CD4-positive, CD25-positive, alpha-beta regulatory T cell (primary cell): ENCODE results near the gene STON1. TPM values are rescaled to one million over a fixed set of nuclear protein-coding genes. Genes with fewer than 3 reads are reported as not detected.

Experiments
- ATAC-seq, 2 donors: fragments of 150-1000 bp; cut with Tn5 transposase; one replicate each; pipeline ENCODE4 v1.10.0; 2021; ENCODE audit warnings: low read depth in 2 of 2, moderate number of reproducible peaks in 2 of 2, moderate library complexity in 1 of 2
- DNase-seq, 3 donors: peaks; one replicate each; pipeline versions ENCODE4 v3.0.0 to v3.0.0-alpha.2; 2012 to 2022; ENCODE audit warnings: mixed read lengths in 1 of 3
- H3K27ac ChIP-seq: one replicate; pipeline ENCODE4 v1.7.0; 2013; ENCODE audit warnings: mild to moderate bottlenecking, low read length; ENCODE audit not compliant: insufficient read depth, poor library complexity, severe bottlenecking
- H3K27me3 ChIP-seq: one replicate; pipeline ENCODE4 v1.7.0; 2013; ENCODE audit warnings: low read length; ENCODE audit not compliant: control insufficient read depth, insufficient read depth
- H3K36me3 ChIP-seq: one replicate; pipeline ENCODE4 v1.7.0; 2013; ENCODE audit warnings: mild to moderate bottlenecking, low read length, moderate library complexity; ENCODE audit not compliant: control insufficient read depth, insufficient read depth
- H3K4me1 ChIP-seq: 2 replicates; pipeline ENCODE4 v1.7.0; 2013; ENCODE audit warnings: mild to moderate bottlenecking, low read length; ENCODE audit not compliant: insufficient read depth, control insufficient read depth, poor library complexity, severe bottlenecking
- H3K4me3 ChIP-seq: one replicate; pipeline ENCODE4 v1.7.0; 2013; ENCODE audit warnings: low read depth, mild to moderate bottlenecking, low read length, moderate library complexity
- H3K9me3 ChIP-seq, 2 experiments: 1 replicate in 1 of 2; 2 replicates in 1 of 2; pipeline ENCODE4 v1.7.0; 2013; ENCODE audit warnings: low read length in 2 of 2, mild to moderate bottlenecking in 1 of 2, moderate library complexity in 1 of 2; ENCODE audit not compliant: control insufficient read depth in 2 of 2
- H3K27ac Mint-ChIP-seq, 3 donors: one replicate each; pipeline ENCODE4 v1.8.0; 2020 to 2022; ENCODE audit warnings: mild to moderate bottlenecking in 3 of 3, mixed read lengths in 3 of 3, moderate library complexity in 2 of 3
- H3K27me3 Mint-ChIP-seq: one replicate; pipeline ENCODE4 v1.8.0; 2022; ENCODE audit warnings: mild to moderate bottlenecking, mixed read lengths
- H3K36me3 Mint-ChIP-seq: one replicate; pipeline ENCODE4 v1.8.0; 2020; ENCODE audit warnings: mixed read lengths
- H3K4me1 Mint-ChIP-seq, 4 donors: one replicate each; pipeline ENCODE4 v1.8.0; 2020 to 2022; ENCODE audit warnings: mixed read lengths in 4 of 4, mild to moderate bottlenecking in 1 of 4
- H3K4me3 Mint-ChIP-seq, 4 donors: one replicate each; pipeline ENCODE4 v1.8.0; 2020 to 2022; ENCODE audit warnings: mild to moderate bottlenecking in 4 of 4, mixed read lengths in 4 of 4, moderate library complexity in 3 of 4
- H3K9me3 Mint-ChIP-seq, 7 donors: one replicate each; pipeline ENCODE4 v1.8.0; 2020 to 2022; ENCODE audit warnings: mixed read lengths in 7 of 7, mild to moderate bottlenecking in 3 of 7, moderate library complexity in 2 of 7
- polyA plus RNA-seq, 4 donors: library from polyadenylated mRNA; unstranded; fragments of 300-500 nt; fragmentation: Illumina TruSeq; gene quantifications; one replicate each; pipeline ENCODE4 v1.2.3, GENCODE V29; 2021
- total RNA-seq: library from RNA; stranded (reverse); gene quantifications from one replicate; pipeline ENCODE4 v1.2.3, GENCODE V29; 2022

STON1 gene
- total and polyA plus RNA-seq, 5 donors from 2014 or later, result 0.07 to 3.4 (median 0.17) TPM

GRCh38 chr2:48529194-48529593 is 760 bp upstream of the STON1 start:
- H3K27ac Mint-ChIP-seq, result no peak overlapping the region
- no peak for ATAC-seq
- DNase-seq, result no peak

DNA sequence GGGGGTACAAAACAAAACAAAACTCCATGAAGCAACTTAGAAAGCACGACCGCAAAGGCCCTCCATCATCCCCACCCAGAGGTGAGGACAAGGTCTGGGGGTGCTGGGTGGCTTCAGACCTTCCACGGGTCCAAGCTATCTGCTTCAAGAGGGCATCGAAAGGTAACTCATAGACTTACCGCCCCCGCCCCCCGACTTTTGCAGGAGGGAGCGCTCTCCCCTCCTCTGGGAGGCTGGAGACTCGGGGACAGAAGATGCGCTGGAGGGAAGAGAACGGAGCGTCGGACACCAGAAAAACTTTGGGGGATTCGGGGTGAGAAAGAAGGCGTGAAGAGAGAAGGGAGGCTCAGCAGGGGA is 300 bp upstream of the STON1 start:
- Histone ChIP-seq H3K27ac (no peak overlapping the region), H3K27me3 (no peaks in the 10 kb centered on the region), H3K36me3 (no peaks in the 10 kb centered on the region), H3K4me3 (peak overlapping the region; percentile 7), H3K4me1 (peaks cover 7% of the 10 kb centered on the region), H3K9me3 (no peaks in the 10 kb centered on the region)
- H3K36me3 Mint-ChIP-seq, result peaks cover 14% of the 10 kb centered on the region
- H3K4me3 Mint-ChIP-seq, result peak overlapping the region; percentile 47 to 89 (median 86)
- H3K4me1 Mint-ChIP-seq, result peaks cover 0 to 26% (median 9%) of the 10 kb centered on the region in 4 donors
- ATAC-seq, result no peak
- no peaks in the 10 kb centered on the region for H3K27me3 Mint-ChIP-seq
- H3K27ac Mint-ChIP-seq, result peak overlapping the region in 1 of 3 donors; percentile 87
- no peaks in the 10 kb centered on the region for H3K9me3 Mint-ChIP-seq
- DNase-seq, result no peak

More at GRCh38 chr2:48529194-48529593, 760 bp upstream of the STON1 start:
- Mint-ChIP-seq H3K4me1 (peaks cover 0 to 26% (median 9%) of the 10 kb centered on the region in 4 donors), H3K9me3 (no peaks in the 10 kb centered on the region), H3K36me3 (peaks cover 14% of the 10 kb centered on the region), H3K4me3 (peak overlapping the region; percentile 34 to 88 (median 50)), H3K27me3 (no peaks in the 10 kb centered on the region)
- Histone ChIP-seq H3K4me1 (peaks cover 7% of the 10 kb centered on the region), H3K36me3 (no peaks in the 10 kb centered on the region), H3K27ac (no peak overlapping the region), H3K4me3 (no peak overlapping the region), H3K27me3 (no peaks in the 10 kb centered on the region), H3K9me3 (no peaks in the 10 kb centered on the region)

GRCh38 chr2:48531141-48531648 is 1.2 kb downstream of the STON1 start:
- peaks cover 8% of the 10 kb centered on the region for H3K36me3 Mint-ChIP-seq
- no peaks in the 10 kb centered on the region for H3K27me3 Mint-ChIP-seq
- peak overlapping the region; percentile 79 to 93 (median 84) for H3K4me3 Mint-ChIP-seq
- Histone ChIP-seq H3K27me3 (no peaks in the 10 kb centered on the region), H3K9me3 (no peaks in the 10 kb centered on the region), H3K4me1 (peaks cover 7% of the 10 kb centered on the region), H3K4me3 (no peak overlapping the region), H3K27ac (no peak overlapping the region), H3K36me3 (no peaks in the 10 kb centered on the region)
- DNase-seq, result peak in 1 of 3 donors; percentile 14
- peaks cover 0 to 26% (median 9%) of the 10 kb centered on the region in 4 donors for H3K4me1 Mint-ChIP-seq
- no peak for ATAC-seq
- H3K27ac Mint-ChIP-seq, result peak overlapping the region in 2 of 3 donors; percentile 32 to 72
- H3K9me3 Mint-ChIP-seq, result peaks cover 0 to 3% (median 0%) of the 10 kb centered on the region in 7 donors

DNA sequence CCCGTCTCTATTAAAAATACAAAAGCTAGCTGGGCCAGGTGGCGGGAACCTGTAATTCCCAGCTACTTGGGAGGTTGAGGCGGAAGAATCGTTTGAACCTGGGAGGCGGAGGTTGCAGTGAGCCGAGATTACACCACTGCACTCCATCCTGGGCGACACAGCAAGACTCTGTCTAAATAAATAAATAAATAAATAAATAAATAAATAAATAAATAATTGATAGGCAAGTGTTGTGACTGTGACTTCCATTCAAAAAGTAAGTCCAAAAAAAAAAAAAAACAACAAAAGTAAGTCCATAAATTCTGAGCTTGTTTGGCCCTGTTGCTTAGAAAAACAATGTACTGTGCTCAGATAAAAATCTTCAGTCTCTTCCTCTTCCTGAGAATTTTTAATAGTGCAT is 2.2 kb downstream of the STON1 start:
- no peaks in the 10 kb centered on the region for H3K27me3 Mint-ChIP-seq
- Histone ChIP-seq H3K36me3 (no peaks in the 10 kb centered on the region), H3K4me1 (peaks cover 7% of the 10 kb centered on the region), H3K9me3 (no peaks in the 10 kb centered on the region), H3K27ac (no peak overlapping the region), H3K27me3 (no peaks in the 10 kb centered on the region), H3K4me3 (no peak overlapping the region)
- peak overlapping the region in 1 of 4 donors; percentile 1 for H3K4me3 Mint-ChIP-seq
- no peak overlapping the region for H3K27ac Mint-ChIP-seq
- peaks cover 5% of the 10 kb centered on the region for H3K36me3 Mint-ChIP-seq
- ATAC-seq, result no peak
- H3K9me3 Mint-ChIP-seq, result peaks cover 0 to 3% (median 0%) of the 10 kb centered on the region in 7 donors
- H3K4me1 Mint-ChIP-seq, result peaks cover 0 to 26% (median 9%) of the 10 kb centered on the region in 4 donors
- DNase-seq, result no peak

DNA sequence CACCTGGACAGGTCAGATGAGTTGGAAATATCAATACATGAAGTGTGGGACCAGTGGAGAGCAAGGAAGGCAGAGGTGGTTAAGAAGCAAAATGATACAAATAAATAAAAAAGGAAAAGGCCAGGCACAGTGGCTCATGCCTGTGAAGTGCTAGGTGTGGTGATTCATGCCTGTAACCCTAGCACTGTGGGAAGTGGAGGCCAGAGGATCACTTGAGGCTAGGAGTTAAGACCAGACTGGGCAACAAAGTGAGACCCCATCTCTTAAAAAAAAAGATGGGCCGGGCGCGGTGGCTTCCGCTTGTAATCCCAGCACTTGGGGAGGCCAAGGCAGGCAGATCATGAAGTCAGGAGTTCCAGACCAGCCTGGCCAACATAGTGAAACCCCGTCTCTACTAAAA is 2.9 kb downstream of the STON1 start:
- peaks cover 0 to 3% (median 0%) of the 10 kb centered on the region in 7 donors for H3K9me3 Mint-ChIP-seq
- no peak overlapping the region for H3K27ac ChIP-seq
- H3K36me3 ChIP-seq, result no peaks in the 10 kb centered on the region
- no peak for DNase-seq
- H3K27me3 Mint-ChIP-seq, result no peaks in the 10 kb centered on the region
- H3K4me3 Mint-ChIP-seq, result no peak overlapping the region
- H3K4me1 Mint-ChIP-seq, result peaks cover 0 to 26% (median 9%) of the 10 kb centered on the region in 4 donors
- H3K27me3 ChIP-seq, result no peaks in the 10 kb centered on the region
- no peaks in the 10 kb centered on the region for H3K9me3 ChIP-seq
- H3K27ac Mint-ChIP-seq, result no peak overlapping the region
- H3K4me1 ChIP-seq, result peaks cover 7% of the 10 kb centered on the region
- peaks cover 5% of the 10 kb centered on the region for H3K36me3 Mint-ChIP-seq
- no peak overlapping the region for H3K4me3 ChIP-seq
- ATAC-seq, result no peak

DNA sequence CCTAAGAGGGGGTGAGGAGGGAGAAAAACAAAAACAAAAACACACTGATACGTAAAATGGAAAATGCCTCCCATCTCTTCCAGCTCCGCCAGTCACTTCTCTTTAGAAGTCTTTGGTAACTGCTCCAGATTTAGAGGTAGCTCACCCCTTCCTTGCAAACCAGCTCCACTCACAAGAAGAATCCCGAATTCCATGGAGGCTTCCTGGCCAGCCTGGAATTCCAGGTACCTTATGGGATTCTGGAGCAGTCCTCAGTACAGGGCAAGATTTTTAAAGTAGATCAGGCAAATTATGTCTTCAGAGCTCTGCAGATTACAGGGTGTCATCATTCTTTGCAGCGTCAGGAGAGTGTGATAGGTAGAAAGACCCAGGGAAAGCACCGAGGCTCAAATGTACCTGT is 4.8 kb downstream of the STON1 start:
- Histone ChIP-seq H3K27ac (no peak overlapping the region), H3K27me3 (no peaks in the 10 kb centered on the region), H3K4me3 (no peak overlapping the region), H3K4me1 (peaks cover 7% of the 10 kb centered on the region), H3K36me3 (no peaks in the 10 kb centered on the region), H3K9me3 (no peaks in the 10 kb centered on the region)
- no peak for ATAC-seq
- DNase-seq, result no peak
- no peaks in the 10 kb centered on the region for H3K36me3 Mint-ChIP-seq
- no peak overlapping the region for H3K27ac Mint-ChIP-seq
- peak overlapping the region in 1 of 4 donors; percentile 61 for H3K4me3 Mint-ChIP-seq
- peaks cover 0 to 12% (median 6%) of the 10 kb centered on the region in 4 donors for H3K4me1 Mint-ChIP-seq
- H3K9me3 Mint-ChIP-seq, result peaks cover 0 to 3% (median 0%) of the 10 kb centered on the region in 7 donors
- H3K27me3 Mint-ChIP-seq, result no peaks in the 10 kb centered on the region

GRCh38 chr2:48540237-48540935 is 10.4 kb downstream of the STON1 start:
- Histone ChIP-seq H3K36me3 (no peaks in the 10 kb centered on the region), H3K4me1 (no peaks in the 10 kb centered on the region), H3K27ac (no peak overlapping the region), H3K9me3 (no peaks in the 10 kb centered on the region), H3K4me3 (no peak overlapping the region), H3K27me3 (no peaks in the 10 kb centered on the region)
- Mint-ChIP-seq H3K36me3 (no peaks in the 10 kb centered on the region), H3K27me3 (no peaks in the 10 kb centered on the region), H3K4me1 (no peaks in the 10 kb centered on the region), H3K27ac (no peak overlapping the region), H3K4me3 (no peak overlapping the region), H3K9me3 (no peaks in the 10 kb centered on the region)
- no peak for DNase-seq
- ATAC-seq, result no peak
